GM21447 (cell line): ENCODE results near the gene TUB.

Source experiments
- ATAC-seq: cut with Tn5 transposase; IDR thresholded peaks from one replicate; pipeline ENCODE4 v1.9.1; 2021; ENCODE audit not compliant: unreplicated experiment

The TUB gene

GRCh38 chr11:8105133-8105532 is 24.1 kb downstream of the TUB start:
- no peak for ATAC-seq

- no peak for ATAC-seq
These were observed 24.7 kb downstream of the TUB start for GRCh38 chr11:8105666-8106065.

DNA sequence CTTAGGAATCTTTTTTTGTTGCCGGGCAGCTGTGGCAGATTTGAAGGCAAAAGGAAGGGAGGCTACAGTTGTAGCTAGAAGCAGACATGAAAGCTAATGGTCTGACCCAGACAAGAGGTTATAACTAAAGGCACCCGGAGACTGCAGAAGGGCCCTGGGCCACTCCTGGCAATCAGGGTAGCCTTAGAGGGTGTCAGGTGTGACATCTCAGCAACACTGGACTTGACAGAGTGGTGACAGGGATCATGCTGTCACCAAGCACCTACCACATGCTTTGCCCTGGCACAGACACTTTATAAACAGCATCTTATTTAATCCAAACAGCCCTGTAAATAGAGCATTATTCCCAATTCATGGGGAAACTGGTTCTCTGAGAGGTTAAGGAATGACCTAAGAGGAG is 25.7 kb downstream of the TUB start:
- ATAC-seq, result no peak

GRCh38 chr11:8107642-8108041 is 26.6 kb downstream of the TUB start:
- ATAC-seq, result no peak

GRCh38 chr11:8108421-8108820 is 27.4 kb downstream of the TUB start:
- no peak for ATAC-seq

- ATAC-seq, result no peak
These were observed 28.7 kb downstream of the TUB start for GRCh38 chr11:8109675-8110074.

- no peak for ATAC-seq
These were observed 29.4 kb downstream of the TUB start for GRCh38 chr11:8110396-8110795.

DNA sequence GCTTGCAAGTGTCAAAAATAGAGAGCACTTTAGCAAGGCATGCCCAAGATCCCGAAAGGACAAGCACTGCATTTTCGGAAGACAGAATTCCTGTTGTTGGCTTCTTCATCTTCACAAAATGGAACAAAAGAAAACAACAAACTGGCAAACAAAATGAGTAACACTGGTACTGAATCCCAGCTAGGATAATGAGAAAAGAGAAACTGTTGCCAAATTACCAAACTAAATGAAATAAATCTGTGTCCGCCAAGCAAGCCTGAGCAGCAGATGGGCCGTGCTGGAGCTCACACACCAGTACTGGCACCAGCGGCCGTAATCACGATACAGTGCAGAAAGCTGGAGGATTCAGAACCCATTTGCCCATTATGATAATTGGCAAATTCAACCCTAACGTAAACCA is 30.6 kb downstream of the TUB start:
- no peak for ATAC-seq

DNA sequence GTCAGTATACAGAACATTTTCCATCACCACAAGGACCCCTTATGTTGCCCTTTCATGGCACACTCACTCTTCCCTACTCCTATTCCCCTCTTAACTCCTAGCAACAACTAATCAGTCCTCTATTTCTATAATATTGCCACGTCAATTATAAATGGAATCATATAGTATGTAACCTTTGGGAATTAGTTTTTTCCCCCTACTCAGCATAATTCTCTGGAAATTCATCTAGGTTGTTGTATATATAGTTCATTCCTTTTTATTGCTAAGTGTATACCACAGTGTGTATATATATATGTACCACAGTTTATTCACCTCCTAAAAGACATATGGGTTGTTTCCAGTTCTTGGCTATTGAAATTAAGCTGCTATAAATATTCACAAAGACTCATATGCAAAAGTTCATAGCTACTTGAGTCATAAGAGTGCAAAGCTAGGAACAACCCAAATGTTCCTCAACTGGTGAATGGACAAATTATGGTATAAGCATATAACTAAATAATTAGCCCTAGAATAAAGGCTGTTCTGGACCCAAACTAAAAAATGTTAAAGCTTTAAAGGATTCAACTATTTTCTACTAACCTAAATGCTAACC is 41.3 kb downstream of the TUB start:
- no peak for ATAC-seq

DNA sequence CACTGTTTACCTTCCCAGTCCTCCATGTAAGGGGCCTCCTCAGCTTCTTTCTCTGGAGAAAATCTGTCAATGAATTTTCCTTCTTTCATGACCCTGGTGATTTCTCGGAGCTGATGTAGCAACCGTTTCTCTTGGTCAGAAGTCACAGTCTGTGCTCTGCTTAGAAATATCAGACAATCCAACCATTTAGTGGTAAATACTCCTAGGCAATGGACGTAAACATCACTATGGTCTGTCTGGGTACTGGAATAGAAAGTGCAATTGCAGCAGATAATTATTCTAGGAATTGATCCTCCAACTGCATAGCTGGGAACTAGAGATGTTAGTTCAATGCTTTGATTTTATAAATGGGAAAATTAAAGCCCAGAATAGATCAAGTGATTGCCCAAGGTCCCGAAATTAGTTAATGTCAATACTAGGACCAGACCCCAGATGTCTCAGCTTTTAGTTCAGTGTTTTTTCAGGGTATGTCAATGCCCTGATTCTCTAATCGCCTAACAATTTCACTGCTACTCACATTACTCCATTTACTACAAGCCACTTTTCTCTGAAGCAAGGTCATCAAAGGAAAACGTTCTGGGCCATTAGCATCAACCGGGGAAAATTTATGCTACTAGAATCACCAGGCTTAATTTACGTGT is 45.8 kb downstream of the TUB start:
- ATAC-seq, result no peak

- ATAC-seq, result no peak
These were observed 46.4 kb downstream of the TUB start for GRCh38 chr11:8127447-8127846.

DNA sequence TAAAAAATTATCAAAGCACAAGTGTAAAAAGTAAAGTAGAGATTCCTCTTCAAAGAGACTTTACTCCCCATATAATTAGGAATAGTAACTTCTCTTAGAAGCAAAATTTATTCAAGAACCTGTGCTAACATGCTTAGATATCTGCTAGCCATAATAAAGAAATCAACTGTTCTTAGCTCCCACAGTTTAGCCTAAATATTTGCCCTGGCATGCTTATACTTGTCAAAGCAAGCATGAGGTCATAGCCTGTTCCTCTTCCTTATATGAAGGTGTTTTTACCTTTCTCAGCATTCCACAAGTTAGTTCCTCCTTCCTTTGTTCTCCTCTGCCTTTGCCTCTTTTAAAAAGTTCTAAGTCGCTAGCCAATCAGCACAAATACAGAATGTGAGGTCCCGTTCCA is 57.5 kb downstream of the TUB start:
- no peak for ATAC-seq

- no peak for ATAC-seq
These were observed 68.7 kb downstream of the TUB start for GRCh38 chr11:8149726-8150125.
